CD14-positive monocyte (primary cell): ENCODE measurements around the gene SLC25A39. TPM values are rescaled to one million over a fixed set of nuclear protein-coding genes. Genes with fewer than 3 reads are reported as not detected.
"Not testable (repeated sequence)": the region's sequence is repeated elsewhere in the genome, so short reads cannot be mapped to it uniquely, and the experiment has no call there.

Experiments
- DNase-seq, 3 donors: peaks; one replicate each; pipeline ENCODE4 v3.0.0-alpha.2; 2011 to 2022
- H2AFZ ChIP-seq: 2 replicates; pipeline ENCODE4 v1.6.0; 2012; ENCODE audit warnings: mild to moderate bottlenecking, low read depth, low read length, inconsistent platforms; ENCODE audit not compliant: insufficient read depth, poor library complexity, severe bottlenecking
- H3K27ac ChIP-seq, 2 donors: 1 replicate in 1 of 2; 2 replicates in 1 of 2; pipeline ENCODE4 v1.5.1; 2012 to 2013; ENCODE audit warnings: low read length in 2 of 2, control low read depth in 1 of 2, inconsistent platforms in 1 of 2, low read depth in 1 of 2, mild to moderate bottlenecking in 1 of 2
- H3K27me3 ChIP-seq, 2 donors: one replicate each; pipeline versions ENCODE4 v1.6.0 to v1.6.1; 2011 to 2013; ENCODE audit warnings: low read length in 2 of 2; ENCODE audit not compliant: control insufficient read depth in 2 of 2, insufficient read depth in 2 of 2
- H3K36me3 ChIP-seq, 2 donors: replicated peaks in 1 of 2; 1 replicate in 1 of 2; 2 replicates in 1 of 2; pipeline versions ENCODE4 v1.5.1 to v1.6.1; 2012 to 2013; ENCODE audit warnings: low read length in 2 of 2, control low read depth in 1 of 2, inconsistent platforms in 1 of 2, mild to moderate bottlenecking in 1 of 2; ENCODE audit not compliant: insufficient read depth in 2 of 2, control insufficient read depth in 1 of 2
- H3K4me1 ChIP-seq, 2 donors: 1 replicate in 1 of 2; 2 replicates in 1 of 2; pipeline versions ENCODE4 v1.5.1 to v1.6.1; 2012 to 2013; ENCODE audit warnings: low read length in 2 of 2, control low read depth in 1 of 2, inconsistent platforms in 1 of 2, mild to moderate bottlenecking in 1 of 2, moderate library complexity in 1 of 2; ENCODE audit not compliant: insufficient read depth in 2 of 2, control insufficient read depth in 1 of 2
- H3K4me2 ChIP-seq: replicated peaks from 2 replicates; pipeline ENCODE3; 2012; ENCODE audit warnings: low read length, moderate library complexity, mild to moderate bottlenecking; ENCODE audit not compliant: poor library complexity, severe bottlenecking; ENCODE audit errors: extremely low read depth
- H3K4me3 ChIP-seq, 3 experiments: fragments of 200-600 bp in 1 of 3; sonication (generic) in 1 of 3; replicated peaks in 1 of 3; 1 replicate in 2 of 3; 2 replicates in 1 of 3; pipeline ENCODE4 v1.5.1; 2011 to 2013; ENCODE audit warnings: low read length in 3 of 3, mild to moderate bottlenecking in 3 of 3, control low read depth in 2 of 3, low read depth in 2 of 3, inconsistent platforms in 1 of 3, moderate library complexity in 1 of 3
- H3K79me2 ChIP-seq: 2 replicates; pipeline ENCODE4 v1.6.0; 2012; ENCODE audit warnings: mild to moderate bottlenecking, control low read depth, inconsistent platforms, low read length, moderate library complexity; ENCODE audit not compliant: insufficient read depth
- H3K9ac ChIP-seq: 2 replicates; pipeline ENCODE4 v1.6.0; 2017; ENCODE audit warnings: low read length, mild to moderate bottlenecking; ENCODE audit not compliant: insufficient read depth, poor library complexity, severe bottlenecking
- H3K9me3 ChIP-seq, 2 donors: replicated peaks in 1 of 2; 1 replicate in 1 of 2; 2 replicates in 1 of 2; pipeline versions ENCODE4 v1.5.1 to v1.6.1; 2012 to 2013; ENCODE audit warnings: low read length in 2 of 2, control low read depth in 1 of 2; ENCODE audit not compliant: control insufficient read depth in 1 of 2, insufficient read depth in 1 of 2
- H4K20me1 ChIP-seq: 2 replicates; pipeline ENCODE4 v1.6.0; 2012; ENCODE audit warnings: mild to moderate bottlenecking, low read length, control low read depth, moderate library complexity; ENCODE audit not compliant: insufficient read depth
- H3K27ac Mint-ChIP-seq, 7 donors: one replicate each; pipeline ENCODE4 v1.8.0; 2020; ENCODE audit warnings: mild to moderate bottlenecking in 7 of 7, mixed read lengths in 7 of 7, moderate library complexity in 6 of 7, inconsistent platforms in 2 of 7
- H3K27me3 Mint-ChIP-seq, 3 donors: one replicate each; pipeline ENCODE4 v1.8.0; 2021 to 2022; ENCODE audit warnings: low read depth in 3 of 3, mild to moderate bottlenecking in 3 of 3, mixed read lengths in 3 of 3, moderate library complexity in 3 of 3, inconsistent platforms in 1 of 3
- H3K36me3 Mint-ChIP-seq, 2 donors: one replicate each; pipeline ENCODE4 v1.8.0; 2020; ENCODE audit warnings: mixed read lengths in 2 of 2, inconsistent platforms in 1 of 2, mild to moderate bottlenecking in 1 of 2
- H3K4me1 Mint-ChIP-seq: one replicate; pipeline ENCODE4 v1.8.0; 2020; ENCODE audit warnings: mild to moderate bottlenecking, mixed read lengths
- H3K4me3 Mint-ChIP-seq, 2 donors: one replicate each; pipeline ENCODE4 v1.8.0; 2020; ENCODE audit warnings: mild to moderate bottlenecking in 2 of 2, mixed read lengths in 2 of 2, moderate library complexity in 1 of 2
- H3K9me3 Mint-ChIP-seq, 7 donors: one replicate each; pipeline ENCODE4 v1.8.0; 2020 to 2022; ENCODE audit warnings: mixed read lengths in 7 of 7, mild to moderate bottlenecking in 6 of 7, moderate library complexity in 6 of 7, inconsistent platforms in 2 of 7
- WGBS: methylation state at CpG from one replicate; pipeline ENCODE4 v1.1.5; 2013; ENCODE audit warnings: missing lambda C conversion rate; ENCODE audit not compliant: insufficient coverage; 5-methylcytosine and 5-hydroxymethylcytosine counted together
- intact Hi-C, 2 donors: fragments of 100-400 bp; cut with micrococcal nuclease; formaldehyde crosslinking; loops; one replicate each; pipeline versions ENCODE4 v1.15.0 to v1.15.1; 2023
- polyA plus RNA-seq, 3 donors: library from polyadenylated mRNA; depleted of rRNA in 1 of 3; unstranded in 2 of 3; stranded (reverse) in 1 of 3; fragments of 300-500 nt in 2 of 3; fragments of >200 nt in 1 of 3; fragmentation: Illumina TruSeq in 2 of 3; gene quantifications; 1 replicate in 2 of 3; 2 replicates in 1 of 3; pipeline ENCODE4 v1.2.3, GENCODE V29; 2012 to 2021
- TF ChIP-seq, protein P1 (sequence below): fragments of 200-600 bp; IDR thresholded peaks from one replicate; pipeline ENCODE4 v1.8.0; 2022; ENCODE audit warnings: antibody characterized with exemption, mild to moderate bottlenecking

Gene SLC25A39
- polyA plus RNA-seq, 3 donors: 64.0 to 74.8 (median 64.5) TPM

DNA sequence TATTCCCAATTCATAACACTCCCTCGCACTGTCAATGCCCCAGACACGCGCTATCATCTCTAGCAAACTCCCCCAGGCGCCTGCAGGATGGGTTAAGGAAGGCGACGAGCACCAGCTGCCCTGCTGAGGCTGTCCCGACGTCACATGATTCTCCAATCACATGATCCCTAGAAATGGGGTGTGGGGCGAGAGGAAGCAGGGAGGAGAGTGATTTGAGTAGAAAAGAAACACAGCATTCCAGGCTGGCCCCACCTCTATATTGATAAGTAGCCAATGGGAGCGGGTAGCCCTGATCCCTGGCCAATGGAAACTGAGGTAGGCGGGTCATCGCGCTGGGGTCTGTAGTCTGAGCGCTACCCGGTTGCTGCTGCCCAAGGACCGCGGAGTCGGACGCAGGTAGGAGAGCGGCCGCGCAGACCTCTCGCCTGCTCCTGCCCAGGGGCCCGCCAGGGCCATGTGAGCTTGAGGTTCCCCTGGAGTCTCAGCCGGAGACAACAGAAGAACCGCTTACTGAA lies 20.4 kb upstream of the SLC25A39 start, which contains the start of gene GRN:
GRN (plus strand) TSS at position 364 of the 515 bp plus-strand sequence. CDS start 3,863 bp downstream, outside the sequence.
- Mint-ChIP-seq H3K9me3 (peaks cover 4 to 13% (median 6%) of the 10 kb centered on the region in 7 donors), H3K27ac (peak within 1 kb of the TSS; percentile 93 to 99 (median 98)), H3K36me3 (peaks cover 24 to 26% of the 10 kb centered on the region in 2 donors), H3K27me3 (peaks cover 0 to 2% (median 0%) of the 10 kb centered on the region in 3 donors), H3K4me3 (peak within 1 kb of the TSS; percentile 96 to 99), H3K4me1 (peaks cover 68% of the 10 kb centered on the region)
- TF ChIP-seq, protein P1, sequence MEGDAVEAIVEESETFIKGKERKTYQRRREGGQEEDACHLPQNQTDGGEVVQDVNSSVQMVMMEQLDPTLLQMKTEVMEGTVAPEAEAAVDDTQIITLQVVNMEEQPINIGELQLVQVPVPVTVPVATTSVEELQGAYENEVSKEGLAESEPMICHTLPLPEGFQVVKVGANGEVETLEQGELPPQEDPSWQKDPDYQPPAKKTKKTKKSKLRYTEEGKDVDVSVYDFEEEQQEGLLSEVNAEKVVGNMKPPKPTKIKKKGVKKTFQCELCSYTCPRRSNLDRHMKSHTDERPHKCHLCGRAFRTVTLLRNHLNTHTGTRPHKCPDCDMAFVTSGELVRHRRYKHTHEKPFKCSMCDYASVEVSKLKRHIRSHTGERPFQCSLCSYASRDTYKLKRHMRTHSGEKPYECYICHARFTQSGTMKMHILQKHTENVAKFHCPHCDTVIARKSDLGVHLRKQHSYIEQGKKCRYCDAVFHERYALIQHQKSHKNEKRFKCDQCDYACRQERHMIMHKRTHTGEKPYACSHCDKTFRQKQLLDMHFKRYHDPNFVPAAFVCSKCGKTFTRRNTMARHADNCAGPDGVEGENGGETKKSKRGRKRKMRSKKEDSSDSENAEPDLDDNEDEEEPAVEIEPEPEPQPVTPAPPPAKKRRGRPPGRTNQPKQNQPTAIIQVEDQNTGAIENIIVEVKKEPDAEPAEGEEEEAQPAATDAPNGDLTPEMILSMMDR: no peak
- Histone ChIP-seq H3K27me3 (no peaks in the 10 kb centered on the region), H4K20me1 (peaks cover 49% of the 10 kb centered on the region), H3K79me2 (peaks cover 60% of the 10 kb centered on the region), H3K9ac (peak within 1 kb of the TSS; percentile 87), H3K27ac (peak within 1 kb of the TSS; percentile 88 to 98), H3K4me2 (peak within 1 kb of the TSS; percentile 88), H3K36me3 (peaks cover 12 to 14% of the 10 kb centered on the region in 2 donors), H2AFZ (peak within 1 kb of the TSS; percentile 39), H3K9me3 (peaks cover 0 to 4% of the 10 kb centered on the region in 2 donors), H3K4me1 (peaks cover 61 to 69% of the 10 kb centered on the region in 2 donors), H3K4me3 (peak within 1 kb of the TSS; percentile 71 to 98 (median 92))
- under 1% methylated on average over 18 of the region's 26 CpGs for WGBS
- intact Hi-C loops: loop anchor here in 1 of 2 donors (2.0 to 5.0 kb wide), 4 partner anchors 20 to 143 kb away; partner anchors contain the start of genes SLC25A39 and UBTF
- peak; percentile 95 to 98 (median 97) for DNase-seq

DNA sequence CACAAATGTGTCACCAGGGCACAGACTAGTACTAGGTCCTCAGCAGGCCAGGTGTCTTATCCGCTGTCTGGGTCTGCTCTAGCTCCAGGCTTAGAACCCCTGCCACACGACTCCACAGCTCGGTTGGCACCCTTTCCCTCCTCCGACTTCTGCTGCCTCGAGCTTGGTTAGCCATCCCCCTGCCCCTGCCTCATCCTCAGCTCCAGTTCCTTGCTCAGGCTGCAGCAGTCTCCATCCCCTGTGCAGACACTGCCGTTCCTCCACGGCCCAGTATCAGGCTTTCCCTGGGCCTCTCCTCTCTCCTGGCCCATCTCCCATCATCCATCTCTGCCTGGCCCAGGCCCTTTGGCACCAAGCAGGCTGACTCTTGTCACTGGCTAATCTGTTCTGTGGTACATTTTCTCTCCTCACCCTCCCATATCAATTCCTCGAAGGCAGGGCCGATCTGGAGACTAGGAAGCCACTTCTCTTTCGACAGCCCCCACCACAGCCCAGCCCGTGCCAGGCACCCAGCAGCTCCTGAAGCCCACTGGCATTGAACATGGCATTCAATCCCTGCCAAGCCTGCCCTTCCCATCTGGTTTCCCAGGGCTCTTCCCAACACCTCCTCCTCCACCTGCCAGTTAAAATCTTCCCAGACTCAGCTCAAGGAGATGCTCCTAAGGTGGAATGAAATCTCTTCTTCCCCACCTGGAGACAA lies 19.0 kb upstream of the SLC25A39 start:
- Histone ChIP-seq H3K27me3 (no peaks in the 10 kb centered on the region), H4K20me1 (peaks cover 36% of the 10 kb centered on the region), H3K27ac (no peak overlapping the region), H3K4me1 (peaks cover 61 to 68% of the 10 kb centered on the region in 2 donors), H3K4me3 (no peak overlapping the region), H3K9ac (no peak overlapping the region), H3K4me2 (no peak overlapping the region), H3K36me3 (peaks cover 0 to under 1% of the 10 kb centered on the region in 2 donors), H3K9me3 (peaks cover 0 to 4% of the 10 kb centered on the region in 2 donors), H3K79me2 (peaks cover 47% of the 10 kb centered on the region), H2AFZ (no peak overlapping the region)
- Mint-ChIP-seq H3K27ac (peak overlapping the region in 5 of 7 donors; percentile 46 to 98 (median 82)), H3K4me1 (peaks cover 67% of the 10 kb centered on the region), H3K9me3 (peaks cover 4 to 15% (median 6%) of the 10 kb centered on the region in 7 donors), H3K27me3 (peaks cover 0 to 4% (median 0%) of the 10 kb centered on the region in 3 donors), H3K36me3 (peaks cover 11 to 17% of the 10 kb centered on the region in 2 donors), H3K4me3 (no peak overlapping the region)
- 83% methylated on average over 11 of the region's 11 CpGs for WGBS
- intact Hi-C loops: loop anchor here in 1 of 2 donors (2.0 kb wide), 2 partner anchors 19 to 125 kb away; partner anchors contain the start of genes SLC25A39 and UBTF
- TF ChIP-seq, protein P1: no peak
- DNase-seq: no peak

DNA sequence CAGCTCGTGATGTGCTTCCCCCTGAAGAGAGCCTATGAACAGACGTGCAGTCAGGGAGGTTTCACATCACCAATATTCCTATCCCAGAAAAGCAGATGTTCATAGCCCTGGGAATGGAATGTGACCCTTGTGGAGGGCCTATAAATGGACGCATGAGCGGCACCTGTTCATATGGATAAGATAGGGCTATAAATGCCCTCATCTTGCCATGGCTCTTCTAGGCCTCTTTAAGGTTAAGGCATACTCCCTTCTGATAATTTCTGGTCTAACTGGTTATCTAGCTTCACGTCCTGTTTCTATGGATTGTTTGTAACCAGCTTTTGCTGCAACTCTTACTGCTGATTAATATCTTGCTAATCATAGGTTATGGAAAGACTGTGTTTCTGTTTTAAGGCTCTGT lies 15.9 kb upstream of the SLC25A39 start:
- Mint-ChIP-seq H3K4me3 (peak overlapping the region in 1 of 2 donors; percentile 39), H3K4me1 (peaks cover 49% of the 10 kb centered on the region), H3K27ac (peak overlapping the region; percentile 92 to 99 (median 94)), H3K9me3 (peaks cover 4 to 15% (median 6%) of the 10 kb centered on the region in 7 donors)
- DNase-seq, intact Hi-C loops, H3K27me3 ChIP-seq, H3K9ac ChIP-seq, H3K4me2 ChIP-seq, H3K36me3 ChIP-seq, H4K20me1 ChIP-seq, H3K27me3 Mint-ChIP-seq, H3K36me3 Mint-ChIP-seq, H2AFZ ChIP-seq, H3K9me3 ChIP-seq: not testable (repeated sequence)
- WGBS: 90% methylated on average over 2 of the region's 5 CpGs
- peaks cover 42 to 55% of the 10 kb centered on the region in 2 donors for H3K4me1 ChIP-seq
- H3K27ac ChIP-seq: peak overlapping the region in 1 of 2 donors; percentile 65
- peaks cover 20% of the 10 kb centered on the region for H3K79me2 ChIP-seq
- H3K4me3 ChIP-seq: peak overlapping the region in 1 of 3 experiments; percentile 20
